Stimulated activated CD8-positive, alpha-beta memory T cell treated with anti-CD3 and anti-CD28 coated beads, Interleukin-15, amount 100 ng/mL, for 4 hours (primary cell): ENCODE measurements around the gene SLC9A8.

ENCODE experiments used
- DNase-seq, 2 donors: peaks; one replicate each; pipeline ENCODE4 v3.0.0-alpha.2; 2020; ENCODE audit warnings: low read depth in 2 of 2

Gene SLC9A8

DNA sequence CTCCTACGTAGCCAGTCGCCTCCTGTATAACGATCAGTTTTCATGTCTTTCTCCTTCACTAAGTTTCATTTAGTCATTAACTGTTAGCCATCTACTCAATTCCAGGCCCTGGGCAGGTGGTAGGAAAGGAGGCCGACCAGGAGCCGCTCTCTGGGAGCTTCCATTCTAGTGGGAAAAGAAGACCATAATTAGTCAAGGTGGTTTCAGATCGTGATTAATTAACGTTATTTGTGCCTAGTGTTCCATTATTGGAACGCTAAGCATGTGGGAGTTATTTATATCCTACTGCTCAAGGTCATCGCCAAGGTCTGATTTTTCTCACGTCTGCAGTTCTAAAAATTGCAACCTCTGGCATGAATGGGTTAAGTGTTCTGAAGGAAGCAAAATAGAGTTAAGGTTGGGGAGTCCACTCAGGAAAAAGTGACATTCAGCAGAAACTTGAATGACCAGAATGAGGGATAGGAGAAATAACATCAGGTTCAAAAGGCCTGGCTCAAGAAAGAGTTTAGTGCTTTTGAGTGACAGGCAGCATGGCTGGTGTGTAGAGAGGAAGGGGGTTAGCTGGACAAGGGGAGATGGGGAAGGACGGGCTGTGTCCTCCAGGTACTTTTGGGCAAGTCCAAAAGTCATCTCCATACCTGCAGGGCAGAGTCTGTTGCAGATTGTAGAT is 812 bp downstream of the SLC9A8 start:
- no peak for DNase-seq

- no peak for DNase-seq
Measured at GRCh38 chr20:49814057-49814694, 1.5 kb downstream of the SLC9A8 start.

DNA sequence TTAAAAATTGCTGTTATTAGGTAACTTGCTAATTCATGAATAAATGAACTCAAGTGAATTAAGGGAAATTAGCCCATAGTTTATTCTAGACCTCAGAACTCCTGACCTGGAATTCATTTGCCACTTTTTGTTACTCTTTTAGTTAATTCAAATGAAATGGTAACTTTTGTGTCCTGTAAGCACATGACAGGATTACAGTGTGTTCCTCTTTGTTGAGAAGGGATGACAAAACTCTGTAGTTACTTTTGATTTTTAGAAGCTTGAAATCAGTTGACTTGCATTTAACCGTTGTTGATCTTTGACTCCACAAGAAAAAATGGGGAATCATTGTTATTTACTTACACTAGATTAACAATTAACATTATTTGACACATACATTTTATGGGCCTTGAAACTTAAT is 6.2 kb downstream of the SLC9A8 start:
- DNase-seq = no peak

- no peak for DNase-seq
Measured at GRCh38 chr20:49819702-49820101, 7.1 kb downstream of the SLC9A8 start.

DNA sequence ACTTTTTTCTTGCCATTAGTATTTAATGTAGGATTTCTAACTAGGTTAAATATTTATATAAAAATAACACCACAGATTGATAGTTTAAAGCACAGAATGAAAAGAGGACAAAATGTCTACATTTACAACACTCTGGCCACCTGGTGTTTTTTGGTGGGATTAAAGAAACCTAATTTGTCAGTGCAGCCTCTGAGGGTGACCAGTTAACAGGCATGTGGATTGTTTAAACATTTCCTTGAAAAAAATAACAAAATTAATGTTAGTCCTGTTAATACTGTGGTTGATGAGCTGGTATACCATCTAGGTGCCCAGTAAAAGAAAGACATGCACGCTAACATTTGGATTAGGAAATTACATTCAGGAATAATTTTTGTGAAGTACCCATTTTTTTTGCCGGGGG is 8.8 kb downstream of the SLC9A8 start:
- DNase-seq = no peak

- no peak for DNase-seq
Measured at GRCh38 chr20:49821870-49822331, 9.3 kb downstream of the SLC9A8 start.

- DNase-seq = no peak
Measured at GRCh38 chr20:49823152-49823847, 10.7 kb downstream of the SLC9A8 start.

DNA sequence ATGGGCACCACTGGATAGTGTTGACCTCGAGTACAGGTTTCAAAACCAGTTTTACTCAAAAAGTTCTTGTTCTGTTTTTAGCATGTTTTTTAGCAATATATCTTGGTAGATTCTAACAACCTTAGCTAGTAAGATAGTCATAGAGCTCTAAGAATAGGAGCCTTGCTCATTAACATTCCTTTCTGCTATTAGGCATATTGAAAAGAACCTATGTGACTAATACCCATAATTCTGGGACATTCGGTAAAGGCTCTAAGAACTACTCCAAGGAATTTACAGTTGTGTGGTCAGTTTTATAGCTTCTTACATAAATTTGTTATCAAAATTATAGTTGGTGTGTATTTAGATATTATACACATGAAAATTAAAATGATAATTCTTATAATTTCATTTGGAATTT is 11.6 kb downstream of the SLC9A8 start:
- DNase-seq = no peak

DNA sequence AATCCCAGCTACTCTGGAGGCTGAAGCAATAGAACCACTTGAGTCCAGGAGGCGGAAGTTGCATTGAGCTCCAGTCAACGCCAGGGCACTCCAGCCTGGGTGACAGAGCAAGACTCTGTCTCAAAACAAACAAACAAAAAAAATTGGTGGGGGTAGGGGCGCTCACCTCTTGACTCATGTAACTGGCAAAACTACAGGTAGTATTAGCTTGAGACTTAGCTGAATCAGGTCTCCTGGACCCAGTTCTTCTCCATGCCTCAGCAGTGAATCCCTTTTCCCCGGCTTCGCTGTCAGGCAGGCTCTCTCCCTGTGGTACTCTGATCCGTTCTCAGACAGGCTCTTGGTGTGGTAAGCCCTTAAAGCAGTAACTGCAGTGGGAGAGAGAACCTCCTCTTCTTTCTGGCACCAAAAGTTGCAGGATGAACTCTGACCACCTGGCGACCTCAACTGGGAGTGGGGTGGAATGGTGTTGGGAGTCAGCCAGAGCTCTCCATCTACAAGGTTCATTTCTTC is 12.9 kb downstream of the SLC9A8 start:
- DNase-seq = no peak

DNA sequence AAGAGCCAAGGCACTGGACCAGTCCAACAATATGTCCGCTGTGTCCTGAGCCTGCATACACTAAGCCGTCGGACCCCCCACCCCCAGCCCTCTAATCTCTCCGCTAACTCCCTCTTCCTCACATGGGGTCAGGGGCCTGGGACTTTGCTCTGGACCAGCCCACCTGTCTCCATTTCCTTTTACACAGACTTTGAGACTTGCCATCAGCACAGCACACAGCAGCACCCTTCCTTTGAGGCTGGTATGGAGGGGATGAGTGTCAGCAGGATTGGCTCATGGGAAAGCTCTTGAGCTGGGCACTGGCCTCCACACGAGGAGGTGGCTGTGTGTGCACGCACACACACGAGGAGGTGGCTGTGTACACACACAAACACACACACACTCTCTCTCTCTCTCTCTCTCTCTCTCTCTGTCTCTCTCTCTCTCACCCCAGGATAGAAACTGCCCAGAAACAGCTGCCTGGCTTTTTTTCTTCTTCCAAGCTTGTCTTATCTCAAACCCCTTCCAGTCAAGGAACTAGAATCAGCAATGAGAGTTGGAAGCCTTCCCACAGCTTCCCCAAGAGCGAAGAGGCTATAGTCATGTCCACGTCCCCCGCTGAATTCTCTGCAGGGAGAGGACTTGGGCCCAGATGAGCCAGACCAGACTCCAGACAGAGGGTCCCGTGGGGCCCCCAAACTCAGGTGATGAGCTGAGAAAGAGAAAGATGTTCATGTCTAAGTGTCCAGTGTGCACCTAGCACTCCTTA is 18.6 kb downstream of the SLC9A8 start:
- DNase-seq = no peak

- DNase-seq = no peak
Measured at GRCh38 chr20:49831770-49832631, 19.4 kb downstream of the SLC9A8 start.

GRCh38 chr20:49832632-49833327 is 20.2 kb downstream of the SLC9A8 start:
- DNase-seq = no peak

DNA sequence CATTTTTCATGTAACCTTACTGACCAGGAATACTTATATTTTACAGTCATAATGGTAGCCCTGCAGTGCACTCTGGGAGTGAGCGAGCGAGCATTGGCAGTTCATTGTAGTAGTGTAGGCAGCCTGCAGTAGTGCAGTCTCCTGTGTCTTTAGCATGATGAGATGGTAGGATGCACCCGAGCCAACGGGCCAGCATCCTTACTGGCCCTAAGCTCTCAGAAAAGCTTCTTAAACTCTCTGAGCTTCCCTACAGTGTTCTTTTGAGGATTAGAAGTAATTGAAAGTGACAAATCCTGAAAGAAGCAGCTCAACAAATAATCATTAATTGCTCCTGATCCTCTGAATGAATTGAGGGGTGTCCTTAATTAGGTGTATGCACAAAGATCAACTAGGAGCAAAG is 20.9 kb downstream of the SLC9A8 start:
- no peak for DNase-seq

GRCh38 chr20:49835031-49835430 is 22.4 kb downstream of the SLC9A8 start:
- DNase-seq = no peak

- DNase-seq = no peak
Measured at GRCh38 chr20:49838546-49838945, 25.9 kb downstream of the SLC9A8 start.

GRCh38 chr20:49843139-49843538 is 30.5 kb downstream of the SLC9A8 start:
- no peak for DNase-seq

- DNase-seq = no peak
Measured at GRCh38 chr20:49843770-49844380, 31.2 kb downstream of the SLC9A8 start.

DNA sequence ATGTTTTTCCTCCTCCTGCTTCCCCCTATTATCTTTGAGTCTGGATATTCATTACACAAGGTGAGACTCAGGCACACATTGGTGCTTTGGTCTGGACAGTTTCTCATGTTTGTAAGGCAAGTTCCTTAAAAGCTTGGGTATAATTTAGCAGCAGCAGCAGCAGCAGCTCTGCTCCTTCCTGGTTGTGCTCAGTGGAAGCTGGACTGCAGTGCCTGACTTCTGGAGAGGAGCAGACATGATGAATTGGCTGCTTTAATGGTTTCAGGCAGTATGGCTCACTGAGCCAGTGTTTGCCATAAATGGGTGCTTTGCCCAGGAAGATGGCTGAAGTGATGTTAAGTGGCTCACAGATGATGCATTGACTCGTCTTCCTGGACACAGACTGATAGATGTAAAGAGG is 32.4 kb downstream of the SLC9A8 start:
- DNase-seq = no peak

DNA sequence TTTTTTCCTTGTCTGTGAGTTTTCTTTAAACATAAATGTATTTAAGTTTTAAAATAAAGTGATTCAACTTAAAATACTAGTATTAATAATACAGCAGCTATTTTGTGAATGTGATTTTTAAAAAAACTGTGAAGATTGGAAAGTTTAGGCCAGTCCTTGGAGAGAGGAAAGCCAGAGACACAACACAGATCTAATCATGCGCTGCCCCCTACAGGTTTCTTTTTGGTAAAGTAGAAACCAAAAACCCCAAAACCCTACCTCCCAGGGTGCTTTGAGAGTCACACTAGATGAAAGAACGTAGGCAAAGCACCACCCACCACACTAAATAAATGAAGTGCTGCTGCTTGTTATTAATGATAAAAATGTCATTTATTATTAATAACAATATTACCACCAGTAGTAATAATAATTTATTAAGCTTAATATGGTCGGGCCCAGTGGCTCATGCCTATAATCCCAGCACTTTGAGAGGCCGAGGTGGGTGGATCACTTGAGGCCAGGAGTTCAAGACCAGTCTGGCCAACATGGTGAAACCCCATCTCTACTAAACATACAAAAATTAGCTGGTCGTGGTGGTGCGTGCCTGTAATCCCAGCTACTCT is 33.7 kb downstream of the SLC9A8 start:
- peak in 1 of 2 donors; percentile 8 for DNase-seq
